ENCODE measurements around the gene NLGN1.
"Not testable (repeated sequence)": the region's sequence is repeated elsewhere in the genome, so short reads cannot be mapped to it uniquely, and the experiment has no call there.

Gene NLGN1

DNA sequence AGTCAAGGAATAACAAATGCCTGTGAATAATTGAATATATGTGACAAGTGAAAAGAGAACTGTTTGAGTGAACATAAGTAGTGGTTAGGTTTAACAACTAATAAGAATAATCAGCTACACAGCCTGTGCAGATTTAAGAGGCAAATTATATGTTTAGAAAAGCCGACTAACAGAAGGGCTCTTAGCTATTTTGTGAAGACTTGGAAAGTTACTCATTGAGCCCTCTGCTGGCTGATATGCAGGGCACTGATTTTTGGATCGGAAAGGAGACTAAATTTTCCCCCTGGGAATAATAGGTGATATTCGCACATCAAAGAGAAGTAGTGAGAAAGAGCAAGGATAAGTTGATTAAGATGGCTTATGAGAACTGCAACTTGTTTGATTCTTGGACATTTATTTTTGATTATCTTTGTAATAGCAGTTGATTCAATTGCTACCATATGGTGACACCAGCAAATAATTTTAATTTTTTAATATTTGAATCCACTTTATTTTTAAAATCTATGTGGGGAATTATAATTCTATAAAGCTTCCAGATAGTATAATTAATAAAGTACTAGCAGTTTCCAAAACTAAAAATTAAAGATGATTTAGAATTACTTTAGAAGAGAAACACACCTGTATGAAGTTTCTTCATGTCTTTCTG, 156.2 kb downstream of the NLGN1 start:
- peak; percentile 1 to 4 for DNase-seq (ENCODE audit: low read depth in 2 of 2)

- DNase-seq (ENCODE audit: low read depth in 2 of 2) = no peak
Observed at GRCh38 chr3:173556546-173556945, 159.0 kb downstream of the NLGN1 start.

- no peak for DNase-seq (ENCODE audit: low read depth in 2 of 2)
Observed at GRCh38 chr3:173567997-173568396, 170.5 kb downstream of the NLGN1 start.

- no peak for DNase-seq (ENCODE audit: low read depth in 2 of 2)
Observed at GRCh38 chr3:173568623-173569022, 171.1 kb downstream of the NLGN1 start.

DNA sequence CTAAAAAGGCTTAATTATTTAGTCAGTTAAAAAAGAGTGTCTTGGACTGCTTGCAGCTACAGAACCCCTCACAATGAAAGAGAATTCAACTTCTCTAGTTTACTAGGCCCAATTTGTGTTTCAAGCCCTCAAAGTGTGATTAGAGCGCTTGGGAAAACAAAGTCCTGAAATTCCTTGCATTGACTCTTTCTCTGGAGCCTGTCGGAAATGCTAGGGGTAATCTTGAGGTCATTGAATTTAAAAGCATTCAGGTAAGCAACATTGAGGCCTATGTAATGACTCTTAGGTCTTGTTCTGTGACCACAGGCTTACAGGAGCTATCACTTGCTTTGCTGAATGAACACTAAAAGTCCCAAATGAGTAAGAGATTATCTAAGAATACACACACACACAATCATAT, 186.0 kb downstream of the NLGN1 start:
- DNase-seq (ENCODE audit: low read depth in 2 of 2) = no peak

DNA sequence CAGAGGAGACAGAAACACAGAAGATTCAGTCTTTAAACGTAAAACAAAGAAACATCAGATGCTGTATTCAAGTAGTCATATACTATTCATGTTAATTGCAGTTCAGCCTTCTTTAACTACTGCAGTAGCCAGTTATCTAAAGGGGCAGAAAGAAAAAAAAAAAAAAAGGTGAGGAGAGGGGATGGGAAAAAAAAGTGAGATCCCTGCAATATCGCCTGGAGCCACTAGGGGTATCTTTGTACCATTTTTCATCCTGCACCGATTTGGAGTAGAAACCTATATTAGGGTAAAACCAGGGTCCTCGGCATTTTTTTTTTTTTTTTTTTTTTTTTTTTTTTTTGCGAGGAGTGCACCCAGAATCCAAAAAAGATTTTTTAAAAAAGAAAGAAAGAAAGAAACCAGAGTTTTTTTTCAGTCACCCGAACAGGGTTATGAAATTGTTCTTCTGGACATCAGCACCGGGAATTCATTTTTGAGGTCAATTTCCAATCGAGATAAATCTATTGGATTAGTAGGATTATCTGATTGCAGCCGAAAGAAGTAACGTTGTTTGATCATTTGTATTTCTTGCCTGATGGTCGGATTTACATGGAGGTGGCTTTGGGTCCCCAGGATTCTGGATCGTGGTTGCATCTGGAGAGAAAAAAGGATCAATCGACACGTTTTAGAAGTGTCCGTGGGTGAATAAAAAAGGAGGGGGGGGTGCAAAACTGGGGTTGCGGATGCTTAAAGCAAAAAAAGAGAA, 186.7 kb downstream of the NLGN1 start:
- DNase-seq (ENCODE audit: low read depth in 2 of 2) = peak; percentile 23 to 30

DNA sequence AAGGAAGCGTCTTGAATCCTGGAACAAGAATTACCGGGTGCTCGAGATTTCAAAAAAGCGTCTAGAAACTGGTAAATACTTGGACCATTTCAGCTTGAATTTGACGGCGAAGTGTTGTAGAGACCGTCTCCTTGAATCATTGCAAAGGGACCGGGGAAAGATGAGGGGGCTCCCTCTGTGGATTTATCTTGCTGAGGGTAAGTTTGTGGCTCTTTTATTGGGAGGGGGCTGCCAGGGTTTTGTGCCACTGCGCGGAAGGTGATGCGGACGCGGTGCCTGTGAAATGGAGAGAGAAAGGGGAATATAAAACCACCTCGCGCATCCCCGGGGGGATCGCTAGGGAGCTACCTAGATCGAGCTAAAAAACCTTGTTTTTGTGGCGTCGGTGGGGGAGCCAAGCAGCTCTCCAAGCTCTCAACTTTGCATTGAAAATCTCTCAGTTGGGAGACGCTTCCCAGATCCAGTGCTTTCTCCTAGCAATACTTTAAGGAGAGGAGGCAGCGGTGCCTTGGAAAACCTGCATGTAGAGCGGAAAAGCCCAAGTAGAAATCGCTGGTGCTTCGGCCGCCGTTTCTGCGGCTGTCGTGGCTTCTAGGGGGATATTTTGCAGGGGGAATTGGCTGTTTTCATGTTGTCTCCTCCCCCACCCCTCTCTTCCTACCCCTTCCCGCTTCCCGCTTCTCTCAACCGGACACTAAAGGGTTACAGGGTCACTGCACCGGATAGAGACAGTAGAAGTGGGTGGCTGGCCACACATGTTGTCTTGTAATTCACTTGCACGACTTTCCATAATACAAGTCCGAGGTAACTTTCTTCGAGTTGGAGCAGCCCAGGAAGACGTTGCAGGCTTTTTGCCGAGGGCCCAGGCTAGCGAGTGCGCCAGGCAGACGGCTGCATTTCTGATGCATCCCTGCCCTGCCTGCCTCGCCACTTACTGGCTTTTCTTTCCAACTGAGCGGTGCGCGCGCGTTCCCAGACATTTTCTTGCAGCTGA, 187.6 kb downstream of the NLGN1 start:
- DNase-seq (ENCODE audit: low read depth in 2 of 2) = peak in 1 of 2 experiments; percentile 7

DNA sequence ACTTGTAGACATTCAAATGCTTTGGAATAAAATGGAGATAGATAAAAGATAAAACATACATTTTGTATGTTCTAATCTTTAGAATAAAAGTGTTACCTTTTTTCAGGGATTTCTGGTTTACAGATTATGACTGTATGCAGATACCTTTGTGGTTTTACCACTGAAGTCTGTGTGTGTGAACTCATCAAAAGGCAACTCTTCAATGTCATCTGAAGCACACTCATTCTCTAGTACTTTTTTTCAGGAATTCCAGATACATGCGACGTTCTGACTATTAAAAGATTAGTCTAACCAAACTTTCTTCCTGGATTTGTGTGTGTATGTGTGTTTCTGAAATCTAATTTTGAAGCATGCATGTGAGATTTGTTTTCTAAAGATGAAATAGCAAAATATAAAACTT, 188.6 kb downstream of the NLGN1 start:
- no peak for DNase-seq (ENCODE audit: low read depth in 2 of 2)

GRCh38 chr3:173587055-173587454, 189.5 kb downstream of the NLGN1 start:
- no peak for DNase-seq (ENCODE audit: low read depth in 2 of 2)

GRCh38 chr3:173588556-173588955, 191.0 kb downstream of the NLGN1 start:
- no peak for DNase-seq (ENCODE audit: low read depth in 2 of 2)

DNA sequence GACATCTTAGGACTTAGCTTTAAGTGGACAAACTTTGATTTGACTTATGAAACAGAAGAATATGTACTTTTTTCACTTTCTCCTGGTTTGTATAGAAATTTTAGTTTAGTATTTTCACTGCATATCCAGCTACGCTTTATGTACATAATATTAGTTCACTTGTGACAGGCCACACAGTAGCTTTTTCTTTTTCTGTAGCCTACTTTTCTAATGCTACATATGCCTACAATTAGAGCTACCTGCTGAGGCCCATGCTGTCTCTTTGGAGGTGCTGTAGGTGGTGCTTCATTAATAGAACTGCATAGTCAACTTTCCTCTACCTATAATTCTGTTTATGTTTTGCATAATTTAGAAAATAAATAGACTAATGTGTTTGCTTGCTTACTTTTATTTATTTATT, 191.6 kb downstream of the NLGN1 start:
- DNase-seq (ENCODE audit: low read depth in 2 of 2) = no peak

DNA sequence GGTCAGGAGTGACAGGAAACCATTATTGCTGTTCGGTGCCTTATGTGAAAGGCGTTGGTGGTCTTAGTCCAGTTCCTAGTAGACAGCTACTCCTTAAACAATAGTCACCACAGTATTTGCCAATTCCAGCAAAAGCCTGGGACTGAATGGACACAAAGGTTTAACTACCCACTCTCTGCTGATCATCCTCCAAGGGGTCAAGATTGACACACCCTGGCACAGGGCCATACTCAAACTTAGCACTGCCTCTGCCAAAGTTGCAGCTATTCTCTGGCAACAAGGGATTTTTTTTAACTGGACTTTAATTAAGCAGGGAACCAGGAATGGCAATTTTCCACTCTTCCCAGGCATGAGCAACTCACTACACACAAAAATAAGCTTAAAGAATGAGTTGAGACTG, 193.9 kb downstream of the NLGN1 start:
- no peak for DNase-seq (ENCODE audit: low read depth in 2 of 2)

- not testable (repeated sequence) for DNase-seq (ENCODE audit: low read depth in 2 of 2)
Observed at GRCh38 chr3:173594881-173595280, 197.3 kb downstream of the NLGN1 start.

DNA sequence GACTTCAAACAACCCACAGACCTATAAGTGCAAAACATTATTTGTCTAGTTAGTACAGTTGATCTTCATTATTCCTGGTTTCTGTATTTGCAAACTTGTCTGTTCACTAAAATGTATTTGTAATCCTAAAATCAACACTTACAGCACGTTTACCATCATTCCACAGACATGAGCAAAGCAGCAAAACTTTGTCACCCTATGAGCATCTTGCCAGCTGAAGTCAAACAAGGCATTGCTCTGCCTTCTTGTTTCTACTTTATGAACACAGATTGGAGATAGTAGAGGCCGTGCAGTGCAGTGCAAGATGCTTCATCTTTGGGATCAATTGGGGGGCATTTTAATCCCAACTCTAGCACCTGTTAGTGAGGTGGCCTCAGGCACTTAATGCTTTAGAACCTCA, 202.1 kb downstream of the NLGN1 start:
- DNase-seq (ENCODE audit: low read depth in 2 of 2) = no peak

DNA sequence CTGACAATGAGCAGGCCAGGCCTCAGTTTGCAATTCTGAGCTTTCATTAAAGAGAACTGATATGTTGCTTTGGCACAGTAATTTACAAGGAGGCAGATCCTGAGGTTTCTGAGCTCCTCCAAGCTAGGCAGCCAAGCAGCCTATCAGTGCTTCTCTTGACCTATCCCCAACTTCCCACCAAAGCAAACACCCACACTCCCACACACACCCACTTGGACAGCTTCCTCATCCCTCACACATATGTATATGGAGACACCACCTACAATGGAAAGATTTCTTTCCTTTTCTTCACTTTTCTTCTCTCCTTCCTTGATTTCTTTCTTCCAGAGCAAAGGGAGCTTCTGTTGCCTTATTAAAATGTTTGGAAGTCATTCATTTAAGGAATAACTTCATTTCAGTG, 217.0 kb downstream of the NLGN1 start:
- no peak for DNase-seq (ENCODE audit: low read depth in 2 of 2)

GRCh38 chr3:173615661-173616060, 218.1 kb downstream of the NLGN1 start:
- DNase-seq (ENCODE audit: low read depth in 2 of 2) = no peak

- DNase-seq (ENCODE audit: low read depth in 2 of 2) = no peak
Observed at GRCh38 chr3:173617490-173617889, 219.9 kb downstream of the NLGN1 start.

GRCh38 chr3:173618148-173618547, 220.6 kb downstream of the NLGN1 start:
- no peak for DNase-seq (ENCODE audit: low read depth in 2 of 2)

DNA sequence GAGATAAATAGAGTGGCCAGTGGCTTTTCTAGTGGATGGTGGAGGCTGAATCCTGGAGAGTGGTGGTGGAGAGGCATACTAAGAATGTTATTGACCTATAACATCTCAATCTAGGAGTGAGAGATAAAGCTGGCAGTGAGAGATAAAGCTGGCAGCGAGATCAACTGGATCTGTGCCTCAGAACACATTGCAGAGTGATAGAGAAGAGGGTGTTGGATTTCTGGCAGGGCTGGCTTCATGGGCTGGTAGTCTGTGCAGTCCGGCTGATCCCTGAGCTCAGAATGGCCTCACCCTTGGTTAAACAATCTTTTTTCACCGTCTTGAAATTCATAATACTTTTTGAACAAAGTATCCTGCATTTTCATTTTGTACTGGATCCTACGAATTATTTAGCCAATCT, 221.2 kb downstream of the NLGN1 start:
- no peak for DNase-seq (ENCODE audit: low read depth in 2 of 2)

- peak; percentile 26 to 28 for DNase-seq (ENCODE audit: low read depth in 2 of 2)
Observed at GRCh38 chr3:173622166-173622565, 224.6 kb downstream of the NLGN1 start.

DNA sequence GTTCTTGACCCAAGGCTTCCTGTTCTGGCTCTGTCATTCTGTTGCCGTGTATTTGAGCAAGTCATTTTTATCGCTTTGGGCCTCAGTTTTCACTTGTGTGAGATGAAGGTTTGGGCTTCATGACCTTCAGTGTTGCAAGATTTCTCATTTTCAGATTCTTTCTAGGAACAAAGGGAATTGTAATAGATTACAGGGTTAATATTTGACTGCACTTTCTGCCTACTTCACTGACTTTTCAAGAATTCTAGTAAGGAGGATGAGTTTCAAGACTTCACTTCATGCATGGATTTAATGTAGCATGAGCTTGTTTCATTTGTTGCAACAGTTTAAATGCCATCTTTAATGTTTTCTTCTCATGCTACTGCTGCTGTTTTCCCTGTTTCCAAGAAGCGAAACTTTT, 226.5 kb downstream of the NLGN1 start:
- no peak for DNase-seq (ENCODE audit: low read depth in 2 of 2)

GRCh38 chr3:173630849-173631248, 233.3 kb downstream of the NLGN1 start:
- no peak for DNase-seq (ENCODE audit: low read depth in 2 of 2)

All from fibroblast of skin of left biceps (primary cell).